Inflammatory macrophage treated with lipopolysaccharide for 1 hour (primary cell): Measurements from ENCODE around the gene ARRB1.
A peak's percentile ranks its signal among the peaks of the same experiment; 100 is the strongest.
"Not testable (repeated sequence)": the region's sequence is repeated elsewhere in the genome, so short reads cannot be mapped to it uniquely, and the experiment has no call there.

Experiments used
- DNase-seq, 2 donors: peaks; one replicate each; pipeline ENCODE4 v3.0.0-alpha.2; 2020 to 2022

ARRB1 gene

GRCh38 chr11:75351541-75351790 lies at the start of gene ARRB1:
ARRB1 (minus strand) TSS chr11:75351661; CDS start chr11:75351607, 54 bp downstream.
- peak; percentile 68 to 78 for DNase-seq

- DNase-seq, result no peak
Observed at GRCh38 chr11:75400146-75400865, 48.8 kb upstream of the ARRB1 start.

- DNase-seq, result peak; percentile 89 to 94
Observed at GRCh38 chr11:75399344-75400145, 48.1 kb upstream of the ARRB1 start, which contains the start of gene RPS3. RPS3 (plus strand) TSS chr11:75399518; CDS start chr11:75399548, 30 bp downstream.

GRCh38 chr11:75398906-75399305 lies 47.4 kb upstream of the ARRB1 start:
- no peak for DNase-seq

GRCh38 chr11:75394085-75394840 lies 42.8 kb upstream of the ARRB1 start:
- DNase-seq, result no peak

GRCh38 chr11:75389925-75390324 lies 38.5 kb upstream of the ARRB1 start:
- no peak for DNase-seq

- no peak for DNase-seq
Observed at GRCh38 chr11:75389276-75389605, 37.8 kb upstream of the ARRB1 start.

- peak; percentile 48 to 88 for DNase-seq
Observed at GRCh38 chr11:75388386-75389275, 37.2 kb upstream of the ARRB1 start.

GRCh38 chr11:75387736-75388294 lies 36.4 kb upstream of the ARRB1 start:
- DNase-seq, result no peak

- DNase-seq, result no peak
Observed at GRCh38 chr11:75386942-75387630, 35.6 kb upstream of the ARRB1 start.

- DNase-seq, result peak; percentile 65 to 95
Observed at GRCh38 chr11:75384438-75385080, 33.1 kb upstream of the ARRB1 start.

- DNase-seq, result peak; percentile 42 to 49
Observed at GRCh38 chr11:75383246-75383645, 31.8 kb upstream of the ARRB1 start.

- peak; percentile 60 to 72 for DNase-seq
Observed at GRCh38 chr11:75380716-75381420, 29.4 kb upstream of the ARRB1 start.

- no peak for DNase-seq
Observed at GRCh38 chr11:75380245-75380644, 28.8 kb upstream of the ARRB1 start.

GRCh38 chr11:75378776-75379175 lies 27.3 kb upstream of the ARRB1 start:
- DNase-seq, result not testable (repeated sequence)

- DNase-seq, result no peak
Observed at GRCh38 chr11:75376175-75376574, 24.7 kb upstream of the ARRB1 start.

GRCh38 chr11:75375626-75376025 lies 24.2 kb upstream of the ARRB1 start:
- DNase-seq, result no peak

GRCh38 chr11:75374646-75375045 lies 23.2 kb upstream of the ARRB1 start:
- DNase-seq, result no peak

GRCh38 chr11:75373201-75373600 lies 21.7 kb upstream of the ARRB1 start:
- no peak for DNase-seq
